ENCODE measurements around the gene CXorf49B.
"Not testable (repeated sequence)": the region's sequence is repeated elsewhere in the genome, so short reads cannot be mapped to it uniquely, and the experiment has no call there.

The CXorf49B gene

DNA sequence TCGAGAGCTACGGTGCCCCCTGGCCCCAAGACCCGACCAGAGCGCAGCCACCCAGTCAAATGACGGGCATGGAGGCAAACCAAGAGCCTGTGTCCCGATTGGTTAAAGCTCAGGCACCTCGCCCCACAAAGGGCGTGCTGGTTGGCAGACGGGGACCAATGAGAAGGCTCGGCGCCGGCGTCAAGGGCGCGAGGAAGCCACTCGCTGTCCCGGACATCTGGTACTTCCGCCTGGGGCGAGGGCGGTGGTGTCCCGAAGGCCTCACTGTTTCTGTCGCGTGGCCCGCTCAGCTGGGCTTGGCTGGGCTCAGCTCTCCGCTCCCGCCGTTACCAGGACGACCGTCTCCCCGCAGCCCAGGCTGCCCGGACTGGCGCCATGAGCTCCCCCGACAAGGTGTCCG, at the start of gene CXorf49B:
CXorf49B (plus strand) TSS at position 301 of the 400 bp plus-strand sequence; CDS start at position 376, 75 bp downstream.
- H3K4me3 ChIP-seq (ENCODE audit: low read depth, low read length), result not testable (repeated sequence)

DNA sequence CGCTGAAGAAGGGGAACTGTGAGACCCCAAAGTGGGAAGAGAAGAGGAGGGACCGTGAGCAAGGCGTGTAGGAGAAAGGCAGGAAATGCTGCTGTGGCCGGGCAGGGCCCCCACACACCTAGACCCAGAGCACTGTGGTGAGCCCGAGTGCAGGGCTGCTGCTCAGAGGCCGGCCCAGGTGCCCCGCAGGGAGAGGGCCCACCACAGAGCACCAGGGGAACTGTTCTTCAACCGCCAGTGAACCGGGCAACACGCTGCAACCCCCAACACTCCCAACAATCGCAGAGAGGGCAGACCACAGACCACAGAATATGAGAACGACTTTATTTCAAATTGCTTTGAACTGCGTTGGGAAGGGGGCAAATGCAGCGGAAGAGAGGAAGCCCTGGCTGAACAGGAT, 49.1 kb upstream of the CXorf49B start:
- H3K4me3 ChIP-seq (ENCODE audit: low read depth, low read length), result not testable (repeated sequence)

DNA sequence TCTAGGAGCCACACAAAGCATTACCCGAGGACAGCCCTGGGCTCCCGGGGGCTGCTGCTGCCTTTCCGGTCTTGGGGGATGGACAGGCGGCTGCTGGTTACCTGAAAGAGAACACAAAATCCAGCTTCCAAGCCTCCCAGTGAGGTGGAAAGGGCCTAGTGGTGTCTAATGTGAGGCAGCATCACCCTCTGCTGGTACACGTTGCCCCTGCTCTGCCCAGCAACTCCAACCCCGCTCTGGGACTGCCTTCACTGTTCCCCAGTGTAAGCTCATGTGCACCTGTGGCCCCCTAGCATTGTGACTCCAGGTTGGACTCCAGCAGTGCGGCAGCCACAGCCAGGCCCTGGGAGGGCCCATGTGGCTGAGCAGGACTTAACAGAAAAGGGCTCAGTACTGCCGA, 47.6 kb upstream of the CXorf49B start:
- not testable (repeated sequence) for H3K4me3 ChIP-seq (ENCODE audit: low read depth, low read length)

DNA sequence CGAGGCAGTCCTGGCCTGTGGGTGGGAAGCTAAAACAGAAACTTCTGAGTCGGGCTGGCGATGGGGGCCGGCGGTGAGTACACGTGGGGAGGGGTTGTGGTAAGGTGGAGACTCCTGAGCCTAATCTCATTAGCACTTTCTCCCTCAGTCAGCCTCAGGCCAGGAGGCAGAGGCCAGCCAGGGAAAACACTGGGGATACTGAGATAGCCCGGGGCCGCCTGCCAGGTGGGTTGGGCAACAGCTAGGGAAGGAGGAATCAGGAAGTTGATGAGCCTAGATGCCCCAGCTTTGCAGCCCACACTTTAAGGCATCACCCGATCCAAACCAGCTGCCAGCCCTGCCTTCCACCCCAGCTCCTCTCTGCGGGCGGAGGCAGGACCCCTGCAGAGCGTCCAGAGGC, 46.8 kb upstream of the CXorf49B start:
- H3K4me3 ChIP-seq (ENCODE audit: low read depth, low read length), result not testable (repeated sequence)

DNA sequence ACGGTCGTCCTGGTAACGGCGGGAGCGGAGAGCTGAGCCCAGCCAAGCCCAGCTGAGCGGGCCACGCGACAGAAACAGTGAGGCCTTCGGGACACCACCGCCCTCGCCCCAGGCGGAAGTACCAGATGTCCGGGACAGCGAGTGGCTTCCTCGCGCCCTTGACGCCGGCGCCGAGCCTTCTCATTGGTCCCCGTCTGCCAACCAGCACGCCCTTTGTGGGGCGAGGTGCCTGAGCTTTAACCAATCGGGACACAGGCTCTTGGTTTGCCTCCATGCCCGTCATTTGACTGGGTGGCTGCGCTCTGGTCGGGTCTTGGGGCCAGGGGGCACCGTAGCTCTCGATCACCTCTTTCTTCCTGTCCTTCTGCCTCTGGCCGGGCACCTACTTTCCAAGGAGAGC, 45.0 kb upstream of the CXorf49B start, which contains the start of gene CXorf49:
CXorf49 (minus strand) TSS at position 101 of the 400 bp plus-strand sequence. CDS start 134 bp downstream, outside the sequence.
- H3K4me3 ChIP-seq (ENCODE audit: low read depth, low read length), result not testable (repeated sequence)

DNA sequence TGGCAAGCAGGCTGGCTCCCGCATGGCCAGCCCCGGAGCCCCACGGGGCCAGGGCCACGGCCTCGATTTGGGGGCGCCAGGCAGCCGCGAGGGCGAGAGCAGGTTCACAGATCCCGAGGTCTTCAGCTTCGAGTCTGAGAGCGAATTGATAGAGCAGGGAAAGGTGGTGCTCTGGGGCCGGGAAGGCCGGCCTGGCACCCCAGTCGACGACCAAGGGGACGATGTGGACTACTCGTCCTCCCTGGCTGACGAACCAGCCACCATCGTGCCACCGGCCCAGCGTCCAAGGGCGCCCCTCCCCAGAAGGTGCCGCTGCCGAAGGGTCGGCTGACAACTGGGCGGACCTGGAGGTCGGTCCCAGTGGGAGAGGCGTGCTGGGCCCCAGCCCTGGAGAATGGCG, 44.0 kb upstream of the CXorf49B start:
- not testable (repeated sequence) for H3K4me3 ChIP-seq (ENCODE audit: low read depth, low read length)

DNA sequence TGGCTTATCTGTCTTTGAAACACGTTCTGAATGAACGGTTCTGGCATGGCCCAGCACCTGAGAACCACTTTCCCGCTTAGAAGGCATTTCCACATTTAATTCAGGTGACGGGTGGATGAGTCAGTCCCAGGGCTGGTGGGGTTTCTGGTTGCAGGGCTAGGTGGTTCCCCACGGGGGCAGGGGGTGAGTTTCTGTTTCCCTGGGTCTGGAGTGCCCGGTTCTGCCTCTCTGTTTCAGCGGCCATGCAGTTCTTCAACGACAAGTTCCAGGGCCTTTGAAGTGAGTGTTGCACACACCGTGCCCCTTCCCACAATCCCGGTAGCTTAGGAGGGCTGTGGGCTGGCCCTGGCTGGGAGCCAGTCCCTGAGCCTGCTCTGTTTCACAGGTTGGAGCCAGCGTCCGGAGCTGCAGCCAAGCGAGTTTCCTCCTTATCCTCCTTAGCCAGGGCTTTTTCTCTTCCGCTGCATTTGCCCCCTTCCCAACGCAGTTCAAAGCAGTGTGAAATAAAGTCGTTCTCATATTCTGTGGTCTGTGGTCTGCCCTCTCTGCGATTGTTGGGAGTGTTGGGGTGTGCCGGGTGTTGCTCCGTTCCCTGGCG, 42.8 kb upstream of the CXorf49B start:
- not testable (repeated sequence) for H3K4me3 ChIP-seq (ENCODE audit: low read depth, low read length)

DNA sequence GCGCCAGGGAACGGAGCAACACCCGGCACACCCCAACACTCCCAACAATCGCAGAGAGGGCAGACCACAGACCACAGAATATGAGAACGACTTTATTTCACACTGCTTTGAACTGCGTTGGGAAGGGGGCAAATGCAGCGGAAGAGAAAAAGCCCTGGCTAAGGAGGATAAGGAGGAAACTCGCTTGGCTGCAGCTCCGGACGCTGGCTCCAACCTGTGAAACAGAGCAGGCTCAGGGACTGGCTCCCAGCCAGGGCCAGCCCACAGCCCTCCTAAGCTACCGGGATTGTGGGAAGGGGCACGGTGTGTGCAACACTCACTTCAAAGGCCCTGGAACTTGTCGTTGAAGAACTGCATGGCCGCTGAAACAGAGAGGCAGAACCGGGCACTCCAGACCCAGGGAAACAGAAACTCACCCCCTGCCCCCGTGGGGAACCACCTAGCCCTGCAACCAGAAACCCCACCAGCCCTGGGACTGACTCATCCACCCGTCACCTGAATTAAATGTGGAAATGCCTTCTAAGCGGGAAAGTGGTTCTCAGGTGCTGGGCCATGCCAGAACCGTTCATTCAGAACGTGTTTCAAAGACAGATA, 2.4 kb upstream of the CXorf49B start:
- not testable (repeated sequence) for H3K4me3 ChIP-seq (ENCODE audit: low read depth, low read length)

DNA sequence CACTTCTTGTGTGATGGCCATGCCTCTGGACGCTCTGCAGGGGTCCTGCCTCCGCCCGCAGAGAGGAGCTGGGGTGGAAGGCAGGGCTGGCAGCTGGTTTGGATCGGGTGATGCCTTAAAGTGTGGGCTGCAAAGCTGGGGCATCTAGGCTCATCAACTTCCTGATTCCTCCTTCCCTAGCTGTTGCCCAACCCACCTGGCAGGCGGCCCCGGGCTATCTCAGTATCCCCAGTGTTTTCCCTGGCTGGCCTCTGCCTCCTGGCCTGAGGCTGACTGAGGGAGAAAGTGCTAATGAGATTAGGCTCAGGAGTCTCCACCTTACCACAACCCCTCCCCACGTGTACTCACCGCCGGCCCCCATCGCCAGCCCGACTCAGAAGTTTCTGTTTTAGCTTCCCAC, 1.7 kb downstream of the CXorf49B start:
- not testable (repeated sequence) for H3K4me3 ChIP-seq (ENCODE audit: low read depth, low read length)

DNA sequence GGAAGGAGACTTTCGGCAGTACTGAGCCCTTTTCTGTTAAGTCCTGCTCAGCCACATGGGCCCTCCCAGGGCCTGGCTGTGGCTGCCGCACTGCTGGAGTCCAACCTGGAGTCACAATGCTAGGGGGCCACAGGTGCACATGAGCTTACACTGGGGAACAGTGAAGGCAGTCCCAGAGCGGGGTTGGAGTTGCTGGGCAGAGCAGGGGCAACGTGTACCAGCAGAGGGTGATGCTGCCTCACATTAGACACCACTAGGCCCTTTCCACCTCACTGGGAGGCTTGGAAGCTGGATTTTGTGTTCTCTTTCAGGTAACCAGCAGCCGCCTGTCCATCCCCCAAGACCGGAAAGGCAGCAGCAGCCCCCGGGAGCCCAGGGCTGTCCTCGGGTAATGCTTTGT, 2.5 kb downstream of the CXorf49B start:
- H3K4me3 ChIP-seq (ENCODE audit: low read depth, low read length), result not testable (repeated sequence)

DNA sequence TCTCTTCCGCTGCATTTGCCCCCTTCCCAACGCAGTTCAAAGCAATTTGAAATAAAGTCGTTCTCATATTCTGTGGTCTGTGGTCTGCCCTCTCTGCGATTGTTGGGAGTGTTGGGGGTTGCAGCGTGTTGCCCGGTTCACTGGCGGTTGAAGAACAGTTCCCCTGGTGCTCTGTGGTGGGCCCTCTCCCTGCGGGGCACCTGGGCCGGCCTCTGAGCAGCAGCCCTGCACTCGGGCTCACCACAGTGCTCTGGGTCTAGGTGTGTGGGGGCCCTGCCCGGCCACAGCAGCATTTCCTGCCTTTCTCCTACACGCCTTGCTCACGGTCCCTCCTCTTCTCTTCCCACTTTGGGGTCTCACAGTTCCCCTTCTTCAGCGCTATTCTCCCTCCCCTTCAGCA, 4.0 kb downstream of the CXorf49B start:
- H3K4me3 ChIP-seq (ENCODE audit: low read depth, low read length), result not testable (repeated sequence)

DNA sequence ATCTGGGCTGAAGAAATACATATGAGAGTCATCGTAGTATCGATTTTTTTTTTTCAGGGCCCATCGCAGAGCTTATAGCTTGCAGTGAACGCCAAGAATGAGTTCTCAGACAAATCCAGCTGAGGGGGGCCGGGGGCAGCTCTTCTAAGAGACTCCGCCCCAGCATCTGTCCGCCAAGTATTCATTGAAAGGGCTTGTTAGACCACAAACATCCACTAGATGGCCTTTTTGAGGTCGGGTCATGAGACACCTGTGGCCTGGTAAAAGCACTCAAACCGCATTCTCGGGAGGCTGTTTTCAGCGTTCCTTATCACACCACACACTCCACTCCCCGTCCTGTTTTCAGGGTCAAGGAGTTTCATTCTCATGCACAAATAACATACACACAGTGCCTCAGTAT, 15.2 kb downstream of the CXorf49B start:
- not testable (repeated sequence) for H3K4me3 ChIP-seq (ENCODE audit: low read depth, low read length)

DNA sequence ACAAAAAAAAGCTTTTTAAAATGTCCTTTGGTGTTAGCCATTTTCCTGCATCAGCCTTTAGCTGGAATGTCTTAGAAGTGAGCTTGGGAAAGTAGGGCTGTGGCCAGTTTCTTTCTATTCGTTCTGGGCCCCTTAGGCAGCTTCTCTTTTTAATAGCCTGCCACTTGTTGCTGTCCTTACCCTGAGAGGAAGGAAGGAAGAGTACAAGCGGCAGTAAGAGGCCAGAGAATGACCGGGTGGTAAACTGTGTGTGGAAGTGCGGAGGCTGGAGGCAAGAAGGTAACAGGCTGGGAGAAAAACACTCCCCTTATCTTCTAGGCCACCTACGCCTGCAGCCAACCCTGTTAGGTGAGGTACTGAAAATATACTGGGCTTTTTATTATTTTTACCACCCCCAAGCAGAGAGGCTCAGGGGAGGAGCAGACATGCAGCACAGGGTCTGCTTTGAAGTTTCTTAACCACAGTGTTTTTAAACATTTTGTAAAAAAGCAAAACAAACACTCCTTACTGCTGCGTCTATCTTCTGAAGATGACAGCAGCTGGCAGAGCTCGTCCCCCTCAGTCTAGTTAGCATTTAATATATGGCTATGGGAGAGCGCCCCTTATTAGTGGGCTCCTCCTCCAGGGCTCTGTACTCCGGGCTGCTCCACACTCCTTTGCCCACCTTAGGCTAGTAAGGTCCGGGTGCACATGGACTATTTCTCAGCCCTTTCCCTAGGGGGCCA, 19.2 kb downstream of the CXorf49B start:
- H3K4me3 ChIP-seq (ENCODE audit: low read depth, low read length), result not testable (repeated sequence)

DNA sequence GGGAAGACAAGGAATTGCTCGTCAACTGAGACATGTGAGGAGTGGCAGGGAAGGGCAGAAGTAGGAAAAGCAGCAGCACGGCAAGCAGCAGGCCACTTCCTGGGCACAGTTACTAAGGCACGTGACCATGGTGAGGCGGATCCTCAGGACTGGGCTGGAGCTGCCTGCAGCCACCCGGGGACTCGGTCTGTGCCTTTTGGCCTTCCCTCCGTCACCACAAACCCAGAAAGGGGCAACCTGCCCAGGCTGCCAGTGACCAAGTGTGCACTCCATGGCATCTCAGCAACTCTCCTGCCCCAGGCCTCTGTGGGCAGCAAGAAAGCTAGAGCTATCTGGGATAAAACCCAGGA, 19.8 kb downstream of the CXorf49B start:
- not testable (repeated sequence) for H3K4me3 ChIP-seq (ENCODE audit: low read depth, low read length)

DNA sequence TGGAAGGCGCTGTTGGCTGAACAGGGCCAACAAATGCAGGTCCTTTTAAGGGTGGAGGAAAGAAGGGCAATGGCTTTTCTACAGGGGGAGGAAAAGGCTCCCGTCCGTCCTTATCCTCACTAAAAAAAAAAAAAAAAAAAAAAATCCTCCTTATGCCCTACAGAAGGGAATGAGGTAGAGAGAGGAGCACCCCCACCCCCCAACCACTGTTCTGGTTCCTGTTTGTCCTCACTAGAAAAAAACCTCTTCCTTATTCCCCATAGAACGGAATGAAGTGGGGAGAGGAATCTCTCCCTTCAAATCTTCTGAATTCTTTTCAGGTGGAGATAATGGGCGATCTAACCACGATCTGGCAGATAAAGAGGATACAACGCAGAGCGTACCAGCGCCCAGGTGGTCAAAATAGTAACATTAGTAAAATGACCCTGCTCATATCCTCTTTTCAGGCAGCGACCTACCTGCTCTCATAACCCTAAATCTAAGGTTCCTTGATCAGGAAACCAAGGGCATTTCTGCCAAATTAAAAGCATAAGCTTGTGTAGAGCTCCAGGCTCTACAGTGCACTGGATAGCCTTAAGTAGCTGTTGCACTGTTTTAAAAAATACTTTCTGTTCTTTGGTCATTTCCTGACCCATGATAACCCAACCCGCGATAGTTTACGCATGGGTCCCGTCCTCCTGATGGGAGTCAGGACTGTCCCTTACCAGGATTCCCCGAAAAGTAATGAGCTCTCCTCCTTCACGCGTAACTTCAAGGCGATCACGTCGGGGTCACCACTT, 20.6 kb downstream of the CXorf49B start:
- H3K4me3 ChIP-seq (ENCODE audit: low read depth, low read length), result not testable (repeated sequence)

DNA sequence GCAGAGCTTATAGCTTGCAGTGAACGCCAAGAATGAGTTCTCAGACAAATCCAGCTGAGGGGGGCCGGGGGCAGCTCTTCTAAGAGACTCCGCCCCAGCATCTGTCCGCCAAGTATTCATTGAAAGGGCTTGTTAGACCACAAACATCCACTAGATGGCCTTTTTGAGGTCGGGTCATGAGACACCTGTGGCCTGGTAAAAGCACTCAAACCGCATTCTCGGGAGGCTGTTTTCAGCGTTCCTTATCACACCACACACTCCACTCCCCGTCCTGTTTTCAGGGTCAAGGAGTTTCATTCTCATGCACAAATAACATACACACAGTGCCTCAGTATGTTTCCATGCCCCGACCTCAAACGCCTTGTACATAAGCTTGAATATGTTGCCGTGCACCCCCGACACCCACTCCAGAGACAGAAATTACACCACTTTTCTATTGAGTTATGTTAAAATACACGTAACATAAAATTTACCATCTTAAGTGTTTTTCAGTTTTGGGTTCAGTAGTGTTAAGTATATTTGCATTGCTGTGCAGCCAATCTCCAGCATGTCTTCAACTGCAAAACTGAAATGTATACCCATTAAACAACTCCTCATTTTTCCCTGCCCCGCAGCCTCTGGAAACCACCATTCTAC, 21.3 kb downstream of the CXorf49B start:
- H3K4me3 ChIP-seq (ENCODE audit: low read depth, low read length), result not testable (repeated sequence)

DNA sequence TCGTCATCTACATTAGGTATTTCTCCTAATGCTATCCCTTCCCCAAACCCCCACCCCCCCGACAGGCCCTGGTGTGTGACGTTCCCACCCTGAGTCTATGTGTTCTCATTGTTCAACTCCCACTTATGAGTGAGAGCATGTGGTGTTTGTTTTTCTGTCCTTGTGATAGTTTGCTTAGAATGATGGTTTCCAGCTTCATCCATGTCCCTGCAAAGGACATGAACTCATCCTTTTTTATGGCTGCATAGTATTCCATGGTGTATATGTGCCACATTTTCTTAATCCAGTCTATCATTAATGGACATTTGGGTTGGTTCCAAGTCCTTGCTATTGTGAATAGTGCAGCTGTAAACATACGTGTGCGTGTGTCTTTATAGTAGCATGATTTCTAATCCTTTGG, 43.3 kb downstream of the CXorf49B start:
- H3K4me3 ChIP-seq (ENCODE audit: low read depth, low read length), result not testable (repeated sequence)

DNA sequence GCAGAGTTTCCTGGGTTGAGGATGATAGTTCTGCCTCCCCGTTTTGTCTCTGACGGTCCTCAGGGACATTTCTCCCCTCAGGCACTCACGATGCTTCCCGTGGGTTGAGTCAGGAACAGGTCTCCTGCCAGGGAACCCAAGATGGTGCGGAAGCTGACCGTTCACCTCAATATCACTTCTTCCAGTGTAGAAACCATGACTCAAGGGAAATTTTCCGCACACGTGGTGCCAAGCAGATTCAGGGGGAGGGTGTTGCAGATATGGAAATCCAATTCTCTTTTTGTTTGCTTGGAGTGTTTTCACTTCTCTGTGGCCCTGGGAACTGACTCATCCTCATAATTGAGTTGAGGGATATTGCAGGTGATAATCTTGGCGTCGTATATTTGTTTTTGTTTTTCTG, 46.7 kb downstream of the CXorf49B start:
- H3K4me3 ChIP-seq (ENCODE audit: low read depth, low read length), result no peak overlapping the region

DNA sequence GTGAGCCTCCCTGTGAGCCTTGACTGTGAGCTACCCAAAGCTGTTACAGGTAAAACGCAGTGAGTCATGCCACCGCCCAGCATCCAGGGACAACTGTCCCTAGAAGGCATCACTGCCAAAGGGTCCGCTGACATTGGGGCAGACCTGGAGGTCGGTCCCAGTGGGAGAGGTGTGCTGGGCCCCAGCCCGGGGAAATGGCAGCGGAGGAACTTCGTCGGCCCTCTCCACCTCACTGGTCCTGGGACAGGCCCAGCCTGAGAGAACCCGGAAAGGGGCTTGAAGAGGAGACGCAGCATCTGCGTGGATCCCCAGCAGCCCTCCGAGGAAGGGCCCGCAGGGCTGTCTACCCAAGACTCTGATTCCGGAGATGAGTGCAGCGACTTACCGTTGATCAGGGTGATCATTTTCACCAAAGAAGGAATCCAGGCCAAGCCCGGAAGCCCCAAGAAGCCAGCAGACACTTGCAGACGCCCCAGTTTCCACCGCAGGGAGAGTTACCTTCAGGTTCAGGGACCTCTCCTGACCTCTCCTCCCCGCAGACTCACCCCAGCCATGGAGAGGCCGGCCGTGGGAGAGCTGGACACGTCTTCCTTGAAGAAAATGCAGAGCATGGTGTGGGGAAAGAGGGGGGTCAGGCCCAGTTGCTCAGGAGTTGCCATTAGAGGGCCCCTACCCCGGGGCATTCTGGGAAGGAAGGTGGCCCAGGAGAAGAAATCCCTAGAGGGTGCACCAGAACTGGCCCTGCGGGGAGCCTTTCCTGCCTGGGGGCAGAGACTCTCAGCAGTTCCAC, 51.2 kb downstream of the CXorf49B start:
- no peak overlapping the region for H3K4me3 ChIP-seq (ENCODE audit: low read depth, low read length)

DNA sequence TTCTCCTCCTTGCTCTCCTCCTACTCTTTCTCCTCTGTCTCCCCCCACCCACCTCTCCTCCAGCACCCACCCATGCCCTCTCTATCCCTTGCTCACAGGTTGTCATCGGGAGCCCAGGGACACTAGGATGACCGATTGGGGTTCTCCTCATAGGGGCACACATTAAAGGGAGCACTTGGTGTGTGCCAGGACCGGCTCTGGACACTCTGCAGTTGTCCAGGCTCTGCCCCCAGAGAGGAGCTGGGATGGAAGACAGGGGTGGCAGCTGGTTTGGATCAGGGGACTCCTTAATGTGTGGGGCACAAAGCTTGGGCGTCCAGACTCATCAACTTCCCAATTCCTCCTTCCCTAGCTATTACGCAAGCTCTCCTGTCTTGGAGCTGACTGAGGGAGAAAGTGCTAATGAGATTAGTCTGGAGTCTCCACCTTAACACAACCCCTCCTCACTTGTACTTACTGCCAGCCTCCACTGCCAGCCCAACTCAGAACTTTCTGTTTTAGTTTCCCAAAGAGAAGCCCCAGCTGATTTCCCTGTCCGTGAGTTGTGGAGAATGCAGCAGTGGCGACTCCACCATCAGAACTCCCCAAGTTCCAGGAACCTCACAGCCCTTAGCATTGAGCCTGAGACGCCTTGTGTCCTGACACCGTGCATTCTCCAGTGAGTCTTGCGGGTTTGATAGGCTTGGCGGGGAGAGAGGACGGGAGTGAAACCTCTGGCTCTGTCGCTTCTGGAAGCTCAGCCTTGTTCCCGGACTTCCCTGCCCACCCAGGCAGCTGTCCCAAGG, 52.2 kb downstream of the CXorf49B start:
- H3K4me3 ChIP-seq (ENCODE audit: low read depth, low read length), result no peak overlapping the region
